H54 (cell line): Measurements from ENCODE around the gene CARHSP1.

Experiments
- DNase-seq: peaks from one replicate; pipeline ENCODE4 v3.0.0; 2011; ENCODE audit warnings: low spot score, mixed read lengths; ENCODE audit not compliant: insufficient read length
- FAIRE-seq: peaks from 3 replicates; lab custom pipeline; 2011; peaks lifted over from hg19 to GRCh38; lab: Jason Lieb, UNC
- POLR2A ChIP-seq: IDR thresholded peaks from 2 replicates; pipeline ENCODE4 v1.6.1; 2011; ENCODE audit warnings: low read depth, mild to moderate bottlenecking, low read length

The CARHSP1 gene

DNA sequence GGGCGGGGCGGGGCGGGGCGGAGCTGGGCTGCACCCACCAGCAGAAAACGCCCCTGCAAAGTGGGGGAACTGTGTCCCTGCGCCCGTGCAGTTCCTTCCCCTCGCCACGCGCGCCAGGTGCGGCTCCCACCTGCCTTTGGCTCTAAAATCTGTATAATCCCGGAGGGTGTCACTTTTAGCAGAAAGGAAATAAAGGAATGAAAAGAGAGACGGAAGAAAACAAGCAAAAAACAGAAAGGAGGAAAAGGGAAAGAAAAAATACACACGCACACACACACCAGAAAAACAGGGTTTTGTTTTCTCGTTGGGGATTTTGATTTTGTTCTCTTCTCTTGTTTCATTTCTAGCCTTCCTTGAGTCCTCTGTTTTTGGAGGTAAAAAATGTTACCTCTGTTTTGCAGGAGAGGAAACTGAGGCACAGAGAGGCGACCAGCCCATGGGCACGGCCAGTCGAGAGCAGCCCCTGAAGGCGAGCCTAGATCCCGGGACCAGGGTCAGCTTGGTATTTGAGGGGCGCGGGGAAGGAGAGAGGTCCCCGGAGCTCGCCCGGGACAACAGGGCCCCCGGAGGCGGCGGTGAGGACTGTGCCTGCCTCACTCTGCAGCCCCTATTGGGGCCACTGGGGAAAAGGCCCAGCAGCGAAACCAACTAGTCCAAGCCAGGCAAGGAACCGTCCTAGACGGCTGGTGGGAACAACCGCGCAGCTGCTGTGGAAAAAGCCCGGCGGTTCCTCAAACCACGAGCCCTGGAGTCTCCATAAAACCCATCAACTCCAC is 594 bp upstream of the CARHSP1 start:
- no peak for TF ChIP-seq POLR2A

GRCh38 chr16:8867932-8868415 is 832 bp downstream of the CARHSP1 start:
- no peak for DNase-seq
- no peak for TF ChIP-seq POLR2A
- no peak for FAIRE-seq

More for the DNA sequence above, 594 bp upstream of the CARHSP1 start:
- FAIRE-seq (no peak), DNase-seq (no peak)

- 0 out of 2 replicates have a peak, but pooled peaks have one; percentile 5 for TF ChIP-seq POLR2A
- FAIRE-seq (no peak), DNase-seq (no peak)
Observed at GRCh38 chr16:8867216-8867931, 1.4 kb downstream of the CARHSP1 start.

DNA sequence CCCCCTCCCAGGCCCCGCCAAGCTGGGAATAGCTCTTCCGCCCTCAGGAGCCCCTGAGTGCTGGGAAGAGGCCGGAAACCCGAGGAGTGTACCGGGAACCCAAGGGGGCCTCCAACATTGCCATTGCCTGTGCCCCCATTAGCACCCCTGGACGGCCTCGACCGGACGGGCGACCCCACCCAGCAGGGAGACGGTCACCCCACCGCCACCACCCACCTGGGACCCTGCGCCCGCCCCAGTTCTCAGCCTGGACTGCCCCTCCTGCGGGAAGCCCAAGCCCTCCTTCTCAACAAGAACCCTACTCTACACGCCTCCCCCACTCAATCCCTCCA is 2.0 kb downstream of the CARHSP1 start:
- DNase-seq, result no peak
- no peak for TF ChIP-seq POLR2A
- no peak for FAIRE-seq

DNA sequence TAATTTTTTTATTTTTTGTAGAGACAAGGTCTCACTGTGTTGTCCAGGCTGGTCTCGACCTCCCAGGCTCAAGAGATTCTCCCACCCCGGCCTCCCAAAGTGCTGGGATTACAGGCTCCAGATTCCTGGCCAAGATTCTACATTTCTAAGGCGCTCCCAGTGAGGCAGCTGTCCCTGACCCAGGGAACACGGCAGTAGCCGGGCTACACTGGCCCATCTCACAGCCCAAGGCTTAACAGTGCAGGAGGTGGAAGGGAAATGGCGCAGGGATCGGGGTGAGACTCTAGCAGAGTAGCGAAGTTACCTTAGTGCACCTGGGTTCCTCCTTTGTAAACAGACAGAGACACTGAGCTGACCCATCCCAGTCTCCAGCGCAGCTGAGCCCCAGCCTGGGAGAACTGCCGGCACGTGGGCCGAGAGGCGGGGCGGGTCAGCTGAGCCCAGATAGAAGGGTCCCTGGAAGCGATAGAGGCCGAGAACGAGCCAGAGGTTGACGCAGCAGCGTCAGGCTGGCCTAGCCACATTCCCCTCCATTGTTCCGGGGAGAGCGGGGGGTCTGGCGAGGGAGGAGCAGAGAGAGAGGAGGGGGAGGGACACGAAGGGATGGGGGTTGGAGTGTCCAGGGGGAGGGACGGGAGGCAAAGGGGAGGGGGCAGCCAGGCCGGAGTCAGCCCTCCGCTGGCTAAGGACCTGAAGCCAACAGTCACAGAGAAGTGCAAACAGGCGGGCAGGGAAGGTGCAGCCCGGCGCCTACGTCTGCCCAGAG is 2.5 kb downstream of the CARHSP1 start:
- DNase-seq, result no peak
- no peak for FAIRE-seq
- no peak for TF ChIP-seq POLR2A

- no peak for TF ChIP-seq POLR2A
- FAIRE-seq (no peak), DNase-seq (no peak)
Observed at GRCh38 chr16:8865145-8865882, 3.5 kb downstream of the CARHSP1 start.

GRCh38 chr16:8864480-8865110 is 4.2 kb downstream of the CARHSP1 start:
- no peak for DNase-seq
- no peak for TF ChIP-seq POLR2A
- no peak for FAIRE-seq

GRCh38 chr16:8863594-8864424 is 5.0 kb downstream of the CARHSP1 start:
- FAIRE-seq (no peak), DNase-seq (no peak)
- TF ChIP-seq POLR2A, result no peak

GRCh38 chr16:8862309-8863130 is 6.3 kb downstream of the CARHSP1 start:
- DNase-seq, result no peak
- no peak for FAIRE-seq
- no peak for TF ChIP-seq POLR2A

GRCh38 chr16:8861563-8862308 is 7.1 kb downstream of the CARHSP1 start:
- FAIRE-seq, result no peak
- DNase-seq, result no peak

More at GRCh38 chr16:8861563-8862308, 7.1 kb downstream of the CARHSP1 start:
- no peak for TF ChIP-seq POLR2A
